Activated naive CD8-positive, alpha-beta T cell treated with anti-CD3 and anti-CD28 coated beads, Interleukin-2, amount 10 ng/mL, durations not matched to agents 7 days and 5 days (primary cell): Measurements from ENCODE around the gene USP31. TPM values are rescaled to one million over a fixed set of nuclear protein-coding genes. Genes with fewer than 3 reads are reported as not detected.

Source experiments
- ATAC-seq: fragments of 150-1000 bp; cut with Tn5 transposase; one replicate; pipeline ENCODE4 v1.10.0; 2021; ENCODE audit warnings: low read depth, moderate library complexity
- POLR2A ChIA-PET: fragments of 350-600 bp; sonication (Branson Sonifier 250); formaldehyde crosslinking; loops from one replicate; lab custom pipeline; 2021; ENCODE audit warnings: antibody characterized with exemption; lab: Charles Lee
- DNase-seq: peaks from one replicate; pipeline ENCODE4 v3.0.0; 2021
- H3K27ac Mint-ChIP-seq: one replicate; pipeline ENCODE4 v1.8.0; 2022; ENCODE audit warnings: mild to moderate bottlenecking, mixed read lengths
- H3K27me3 Mint-ChIP-seq: one replicate; pipeline ENCODE4 v1.8.0; 2022; ENCODE audit warnings: mild to moderate bottlenecking, moderate library complexity, mixed read lengths
- H3K36me3 Mint-ChIP-seq: one replicate; pipeline ENCODE4 v1.8.0; 2021; ENCODE audit warnings: mild to moderate bottlenecking, mixed read lengths
- H3K4me1 Mint-ChIP-seq: one replicate; pipeline ENCODE4 v1.8.0; 2021; ENCODE audit warnings: mixed read lengths
- H3K4me3 Mint-ChIP-seq: one replicate; pipeline ENCODE4 v1.8.0; 2022; ENCODE audit warnings: mild to moderate bottlenecking, moderate library complexity, mixed read lengths
- H3K9me3 Mint-ChIP-seq: one replicate; pipeline ENCODE4 v1.8.0; 2021; ENCODE audit warnings: mixed read lengths
- total RNA-seq, 2 experiments: library from RNA; stranded (reverse); gene quantifications; one replicate each; pipeline ENCODE4 v1.2.3, GENCODE V29; 2021

USP31 gene
- total RNA-seq, 2 experiments from 2014 or later = 5.7 to 6.0 TPM

- H3K9me3 Mint-ChIP-seq = peaks cover 21% of the 10 kb centered on the region
- H3K27ac Mint-ChIP-seq = no peak overlapping the region
- H3K27me3 Mint-ChIP-seq = peaks cover 2% of the 10 kb centered on the region
- H3K36me3 Mint-ChIP-seq = peaks cover 30% of the 10 kb centered on the region
- H3K4me1 Mint-ChIP-seq = peaks cover 4% of the 10 kb centered on the region
- POLR2A ChIA-PET = no interaction called here
- ATAC-seq (no peak), DNase-seq (no peak)
- no peak overlapping the region for H3K4me3 Mint-ChIP-seq
Observed at GRCh38 chr16:23137256-23137655, 12.0 kb downstream of the USP31 start.

DNA sequence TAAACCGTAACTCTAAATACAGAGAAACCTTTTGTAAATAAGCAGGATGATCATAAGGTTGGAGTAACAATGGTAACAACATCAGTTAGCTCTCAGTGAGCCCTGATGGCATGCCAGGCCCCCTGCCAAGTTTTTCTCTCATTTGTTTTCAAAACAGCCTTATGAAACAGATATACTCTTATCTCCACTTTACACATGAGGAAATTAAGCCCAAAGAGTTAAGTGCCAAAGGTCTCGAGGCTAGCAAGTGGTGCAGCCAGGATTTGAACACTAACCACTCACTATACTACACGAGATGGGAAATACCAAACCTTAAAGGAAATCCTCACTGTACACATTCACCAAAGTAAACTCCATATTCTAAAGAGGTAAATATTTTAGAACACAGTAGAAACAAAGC is 15.0 kb downstream of the USP31 start:
- DNase-seq (no peak), ATAC-seq (no peak)
- POLR2A ChIA-PET = no interaction called here
- H3K4me3 Mint-ChIP-seq = no peak overlapping the region
- peaks cover 5% of the 10 kb centered on the region for H3K4me1 Mint-ChIP-seq
- H3K36me3 Mint-ChIP-seq = peaks cover 30% of the 10 kb centered on the region
- H3K27me3 Mint-ChIP-seq = peaks cover 2% of the 10 kb centered on the region
- no peak overlapping the region for H3K27ac Mint-ChIP-seq
- peaks cover 21% of the 10 kb centered on the region for H3K9me3 Mint-ChIP-seq

DNA sequence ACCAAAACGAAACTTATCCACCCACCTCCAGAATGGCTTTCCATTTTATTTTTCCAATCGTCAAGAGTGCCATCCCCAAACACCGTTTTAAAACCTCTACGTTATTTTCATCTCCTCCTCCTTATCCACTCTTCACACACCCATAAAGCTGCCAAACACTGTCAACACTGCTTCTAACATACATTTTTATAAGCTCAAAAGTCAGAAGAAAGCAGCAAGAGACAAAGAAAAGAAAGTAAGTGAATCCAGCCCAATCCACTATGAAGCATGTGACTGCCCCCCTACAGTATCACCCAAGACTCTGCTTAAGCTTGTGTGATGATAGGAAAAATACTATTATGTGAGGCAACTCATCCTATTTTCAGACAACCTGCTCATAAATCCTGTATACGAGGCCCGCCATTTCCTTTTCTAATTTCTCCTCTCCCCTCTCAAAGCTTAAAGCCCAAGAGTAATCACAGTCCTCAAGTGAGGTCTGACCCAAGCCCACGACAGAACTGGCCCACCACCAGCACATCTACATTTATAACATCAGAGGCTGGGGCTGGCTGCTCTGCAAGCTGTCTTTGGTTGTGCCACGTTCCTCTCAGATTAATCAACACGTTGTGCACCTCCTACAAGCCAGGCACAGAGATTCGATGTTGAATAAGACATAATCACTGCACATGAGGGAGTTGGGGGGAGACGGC is 16.3 kb downstream of the USP31 start:
- Mint-ChIP-seq H3K36me3 (peaks cover 20% of the 10 kb centered on the region), H3K4me3 (no peak overlapping the region), H3K9me3 (peaks cover 16% of the 10 kb centered on the region), H3K4me1 (peaks cover 5% of the 10 kb centered on the region), H3K27me3 (peaks cover 5% of the 10 kb centered on the region), H3K27ac (no peak overlapping the region)
- ATAC-seq (no peak), DNase-seq (no peak)
- POLR2A ChIA-PET = no interaction called here

DNA sequence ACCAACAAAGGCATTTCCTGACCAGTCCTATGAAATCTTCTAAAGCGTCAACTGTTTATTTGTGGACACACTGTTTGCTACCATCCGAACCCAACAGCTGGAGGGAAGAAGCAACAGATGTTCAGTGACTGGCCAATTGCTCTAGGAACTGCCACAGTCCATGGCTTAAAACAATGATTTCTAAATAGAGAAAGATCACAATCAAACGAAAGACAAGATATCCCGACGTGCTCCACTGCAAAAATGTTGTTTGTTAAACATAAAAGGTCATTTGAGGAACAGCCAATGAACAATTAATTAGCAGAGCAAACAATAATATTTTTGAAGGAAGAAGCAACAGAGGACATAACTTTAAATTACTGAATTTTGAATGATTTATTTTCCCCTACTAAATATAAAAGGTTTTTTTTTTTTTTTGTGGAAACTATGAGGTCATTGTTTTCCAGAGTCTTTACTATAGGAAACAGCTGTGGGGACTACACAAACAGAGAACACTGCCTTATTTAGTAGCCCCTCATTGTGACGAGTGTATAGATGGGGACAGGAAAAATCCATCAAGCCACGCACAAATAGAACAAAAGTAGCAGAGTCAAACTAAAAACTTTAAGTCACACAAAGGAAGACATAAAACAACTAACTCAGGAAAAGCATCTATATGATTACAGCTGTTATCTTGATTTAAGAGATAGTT is 17.2 kb downstream of the USP31 start:
- POLR2A ChIA-PET = interaction anchor here (0.5 kb wide), 1 partner anchor 14 kb away, joined by 3 read pairs; no protein-coding TSS in a partner anchor
- Mint-ChIP-seq H3K36me3 (peaks cover 15% of the 10 kb centered on the region), H3K4me3 (no peak overlapping the region), H3K27me3 (peaks cover 5% of the 10 kb centered on the region), H3K4me1 (peaks cover 5% of the 10 kb centered on the region), H3K9me3 (peaks cover 11% of the 10 kb centered on the region), H3K27ac (no peak overlapping the region)
- DNase-seq (no peak), ATAC-seq (no peak)

- Mint-ChIP-seq H3K4me1 (peaks cover 5% of the 10 kb centered on the region), H3K27ac (no peak overlapping the region), H3K9me3 (peaks cover 8% of the 10 kb centered on the region), H3K27me3 (peaks cover 5% of the 10 kb centered on the region), H3K36me3 (peaks cover 13% of the 10 kb centered on the region), H3K4me3 (no peak overlapping the region)
- POLR2A ChIA-PET = no interaction called here
- DNase-seq = no peak
- no peak for ATAC-seq
Observed at GRCh38 chr16:23131436-23131835, 17.8 kb downstream of the USP31 start.

DNA sequence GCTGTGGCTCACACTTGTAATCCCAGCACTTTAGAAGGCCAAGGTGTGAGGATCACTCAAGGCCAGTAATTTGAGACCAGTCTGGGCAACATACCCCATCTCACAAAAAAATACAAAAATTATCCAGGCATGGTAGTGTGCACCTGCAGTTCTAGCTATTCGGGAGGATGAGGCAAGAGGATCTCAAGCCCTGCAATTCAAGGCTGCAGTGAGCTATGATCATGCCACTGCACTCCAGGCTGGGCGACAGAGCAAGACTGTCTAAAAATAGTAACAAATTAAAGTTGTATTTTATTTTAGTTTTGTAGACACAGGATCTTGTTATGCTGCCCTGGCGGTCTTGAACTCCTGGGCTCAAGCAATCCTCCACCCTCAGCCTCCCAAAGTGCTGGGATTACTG is 18.2 kb downstream of the USP31 start:
- peaks cover 11% of the 10 kb centered on the region for H3K36me3 Mint-ChIP-seq
- DNase-seq (no peak), ATAC-seq (no peak)
- no peak overlapping the region for H3K27ac Mint-ChIP-seq
- peaks cover 5% of the 10 kb centered on the region for H3K4me1 Mint-ChIP-seq
- no peak overlapping the region for H3K4me3 Mint-ChIP-seq
- H3K27me3 Mint-ChIP-seq = peaks cover 5% of the 10 kb centered on the region
- POLR2A ChIA-PET = no interaction called here
- H3K9me3 Mint-ChIP-seq = peaks cover 6% of the 10 kb centered on the region

DNA sequence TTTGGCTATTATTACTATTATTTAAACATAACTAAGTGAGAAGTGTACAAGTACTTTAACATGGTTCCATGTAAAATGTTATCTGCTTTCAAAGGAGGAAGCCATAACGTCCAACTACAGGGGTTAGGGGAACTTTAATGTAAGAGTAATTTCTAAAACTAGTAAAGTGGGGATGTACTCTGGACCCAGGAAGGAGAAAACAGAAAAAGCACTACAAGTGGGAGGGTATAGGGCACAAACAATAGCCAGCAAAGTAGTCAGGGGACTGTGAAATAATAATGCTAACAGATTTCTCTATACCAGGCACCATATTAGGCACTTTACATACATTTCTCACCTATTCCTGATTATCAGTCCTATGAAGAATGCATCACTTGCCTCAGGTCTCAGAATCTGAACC is 19.6 kb downstream of the USP31 start:
- peaks cover 5% of the 10 kb centered on the region for H3K4me1 Mint-ChIP-seq
- H3K4me3 Mint-ChIP-seq = no peak overlapping the region
- H3K9me3 Mint-ChIP-seq = peaks cover 2% of the 10 kb centered on the region
- ATAC-seq = no peak
- peaks cover 5% of the 10 kb centered on the region for H3K36me3 Mint-ChIP-seq
- peaks cover 5% of the 10 kb centered on the region for H3K27me3 Mint-ChIP-seq
- no peak for DNase-seq
- H3K27ac Mint-ChIP-seq = no peak overlapping the region
- POLR2A ChIA-PET = no interaction called here

GRCh38 chr16:23128056-23128455 is 21.2 kb downstream of the USP31 start:
- no peak overlapping the region for H3K27ac Mint-ChIP-seq
- H3K4me3 Mint-ChIP-seq = no peak overlapping the region
- no peaks in the 10 kb centered on the region for H3K9me3 Mint-ChIP-seq
- peaks cover 3% of the 10 kb centered on the region for H3K36me3 Mint-ChIP-seq
- H3K4me1 Mint-ChIP-seq = peaks cover 3% of the 10 kb centered on the region
- ATAC-seq (no peak), DNase-seq (no peak)
- POLR2A ChIA-PET = no interaction called here
- peaks cover 3% of the 10 kb centered on the region for H3K27me3 Mint-ChIP-seq

- no peak for ATAC-seq
- no peaks in the 10 kb centered on the region for H3K4me1 Mint-ChIP-seq
- POLR2A ChIA-PET = no interaction called here
- no peak overlapping the region for H3K27ac Mint-ChIP-seq
- no peak overlapping the region for H3K4me3 Mint-ChIP-seq
- no peak for DNase-seq
- H3K36me3 Mint-ChIP-seq = no peaks in the 10 kb centered on the region
- peaks cover 3% of the 10 kb centered on the region for H3K27me3 Mint-ChIP-seq
- H3K9me3 Mint-ChIP-seq = no peaks in the 10 kb centered on the region
Observed at GRCh38 chr16:23125277-23125676, 24.0 kb downstream of the USP31 start.

GRCh38 chr16:23124315-23124714 is 24.9 kb downstream of the USP31 start:
- H3K9me3 Mint-ChIP-seq = no peaks in the 10 kb centered on the region
- ATAC-seq = no peak
- H3K36me3 Mint-ChIP-seq = no peaks in the 10 kb centered on the region
- no peak overlapping the region for H3K4me3 Mint-ChIP-seq
- peaks cover 3% of the 10 kb centered on the region for H3K27me3 Mint-ChIP-seq
- no peak for DNase-seq
- H3K27ac Mint-ChIP-seq = no peak overlapping the region
- H3K4me1 Mint-ChIP-seq = no peaks in the 10 kb centered on the region
- POLR2A ChIA-PET = no interaction called here

DNA sequence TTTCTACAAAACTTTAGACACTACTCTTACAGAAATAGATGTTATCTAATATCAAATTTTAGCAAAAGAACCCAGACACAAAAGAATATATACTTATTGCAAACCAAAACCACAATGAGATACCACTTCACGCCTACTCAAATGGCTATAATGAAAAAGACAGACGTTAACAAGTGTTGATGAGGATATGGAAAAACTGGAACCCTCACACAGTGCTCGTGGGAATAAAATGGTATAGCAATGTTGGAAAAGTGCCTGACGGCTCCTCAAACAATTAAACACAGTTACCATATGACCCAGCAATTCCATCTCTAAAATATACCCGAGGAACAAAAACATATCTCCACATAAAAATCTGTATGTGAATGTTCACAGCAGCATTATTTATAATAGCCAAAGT is 27.1 kb downstream of the USP31 start:
- H3K27me3 Mint-ChIP-seq = no peaks in the 10 kb centered on the region
- no peaks in the 10 kb centered on the region for H3K36me3 Mint-ChIP-seq
- no peaks in the 10 kb centered on the region for H3K9me3 Mint-ChIP-seq
- ATAC-seq (no peak), DNase-seq (no peak)
- POLR2A ChIA-PET = no interaction called here
- H3K4me3 Mint-ChIP-seq = no peak overlapping the region
- H3K4me1 Mint-ChIP-seq = no peaks in the 10 kb centered on the region
- H3K27ac Mint-ChIP-seq = no peak overlapping the region

DNA sequence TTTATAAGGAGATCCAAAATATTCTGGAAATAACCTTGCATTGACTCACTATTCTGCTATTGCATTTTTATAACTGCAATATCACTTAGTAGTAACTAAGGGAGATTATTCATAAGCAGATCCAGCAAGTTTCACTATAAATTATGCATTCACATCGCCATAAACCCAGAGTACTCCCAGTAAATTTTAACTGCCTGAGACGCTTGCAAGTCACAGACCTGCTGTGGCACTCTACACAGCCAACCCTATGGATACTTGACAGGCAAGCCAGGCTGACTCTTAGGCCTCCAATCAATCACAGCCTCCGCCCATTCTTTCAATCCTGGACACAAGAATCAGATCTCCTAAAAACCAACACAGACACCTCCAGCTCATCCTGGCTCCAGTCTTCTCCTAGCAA is 28.2 kb downstream of the USP31 start:
- POLR2A ChIA-PET = no interaction called here
- H3K36me3 Mint-ChIP-seq = no peaks in the 10 kb centered on the region

DNA sequence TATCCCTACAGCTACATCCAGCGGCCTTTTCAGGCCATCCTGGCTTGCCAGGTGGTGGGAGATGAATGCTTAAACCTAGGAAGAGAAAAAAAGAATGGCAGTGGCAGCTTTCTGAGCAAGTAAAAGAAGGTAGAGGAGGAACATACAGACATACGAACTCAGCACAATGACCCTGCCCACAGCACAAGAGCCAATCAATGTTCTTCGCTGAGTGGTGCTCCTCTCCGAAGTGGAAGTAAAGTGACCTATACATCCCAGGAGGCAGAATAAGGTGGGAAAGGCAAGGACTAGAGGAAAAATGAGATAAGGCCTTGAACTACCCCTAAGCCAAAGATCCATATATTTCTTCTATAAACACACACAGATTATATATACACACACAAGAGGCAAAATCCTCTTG is 28.7 kb downstream of the USP31 start:
- Mint-ChIP-seq H3K36me3 (no peaks in the 10 kb centered on the region), H3K9me3 (no peaks in the 10 kb centered on the region), H3K4me1 (no peaks in the 10 kb centered on the region), H3K27ac (no peak overlapping the region), H3K4me3 (no peak overlapping the region), H3K27me3 (no peaks in the 10 kb centered on the region)
- no peak for ATAC-seq
- POLR2A ChIA-PET = no interaction called here
- no peak for DNase-seq

More for the DNA sequence above, 28.2 kb downstream of the USP31 start:
- no peaks in the 10 kb centered on the region for H3K4me1 Mint-ChIP-seq
- no peaks in the 10 kb centered on the region for H3K27me3 Mint-ChIP-seq
- H3K27ac Mint-ChIP-seq = no peak overlapping the region
- no peak for DNase-seq
- H3K9me3 Mint-ChIP-seq = no peaks in the 10 kb centered on the region
- H3K4me3 Mint-ChIP-seq = no peak overlapping the region
- no peak for ATAC-seq

DNA sequence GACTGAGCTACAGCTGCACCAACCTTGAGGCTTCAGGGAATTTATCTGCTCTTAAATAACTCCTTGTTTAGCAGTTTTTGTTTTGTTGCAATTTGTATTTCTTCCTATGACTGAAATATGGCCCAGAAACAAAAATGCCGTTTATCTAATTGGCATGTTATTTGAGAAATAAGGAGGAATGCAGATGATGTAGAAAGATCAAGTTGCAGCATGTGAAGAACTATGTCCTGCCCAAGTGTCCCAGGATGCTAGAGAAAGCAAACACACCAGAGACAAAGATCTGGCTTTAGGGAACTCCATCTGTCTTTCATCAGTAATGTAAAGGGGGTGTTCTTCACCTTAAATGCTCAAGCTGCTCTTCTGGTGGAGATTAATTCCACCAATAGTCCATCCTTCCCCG is 29.7 kb downstream of the USP31 start:
- POLR2A ChIA-PET = no interaction called here
- Mint-ChIP-seq H3K4me1 (no peaks in the 10 kb centered on the region), H3K27me3 (no peaks in the 10 kb centered on the region), H3K9me3 (no peaks in the 10 kb centered on the region), H3K36me3 (no peaks in the 10 kb centered on the region), H3K27ac (no peak overlapping the region), H3K4me3 (no peak overlapping the region)
- DNase-seq (no peak), ATAC-seq (no peak)
